HUDEP-2 (cell line): Measurements from ENCODE around the gene PTPRJ.
A peak's percentile ranks its signal among the peaks of the same experiment; 100 is the strongest.
"Not testable (repeated sequence)": the region's sequence is repeated elsewhere in the genome, so short reads cannot be mapped to it uniquely, and the experiment has no call there.

ENCODE experiments used
- DNase-seq, 76 experiments: peaks; one replicate each; lab custom pipeline; 2025; ENCODE audit not compliant: unreplicated experiment in 76 of 76; lab: John Stamatoyannopoulos, UW

The PTPRJ gene

DNA sequence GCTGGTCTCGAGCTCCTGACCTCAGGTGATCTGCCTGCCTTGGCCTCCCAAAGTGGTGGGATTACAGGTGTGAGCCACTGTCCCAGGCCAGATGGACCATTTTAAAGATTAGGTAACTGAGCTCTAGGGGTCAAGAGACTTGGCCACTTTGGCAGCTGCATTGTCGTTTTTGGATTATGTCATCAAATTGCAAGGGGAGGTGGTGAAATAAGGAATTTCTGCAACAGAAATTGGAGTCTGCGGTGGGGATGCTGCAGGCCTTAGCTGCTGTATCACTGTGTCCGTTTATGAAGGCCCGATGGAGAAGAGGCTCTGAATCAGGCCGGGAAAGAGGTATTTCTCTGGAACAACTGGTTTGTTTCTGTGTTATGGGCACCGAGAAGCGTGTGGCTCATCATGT lies 34.6 kb downstream of the PTPRJ start:
- DNase-seq = no peak

DNA sequence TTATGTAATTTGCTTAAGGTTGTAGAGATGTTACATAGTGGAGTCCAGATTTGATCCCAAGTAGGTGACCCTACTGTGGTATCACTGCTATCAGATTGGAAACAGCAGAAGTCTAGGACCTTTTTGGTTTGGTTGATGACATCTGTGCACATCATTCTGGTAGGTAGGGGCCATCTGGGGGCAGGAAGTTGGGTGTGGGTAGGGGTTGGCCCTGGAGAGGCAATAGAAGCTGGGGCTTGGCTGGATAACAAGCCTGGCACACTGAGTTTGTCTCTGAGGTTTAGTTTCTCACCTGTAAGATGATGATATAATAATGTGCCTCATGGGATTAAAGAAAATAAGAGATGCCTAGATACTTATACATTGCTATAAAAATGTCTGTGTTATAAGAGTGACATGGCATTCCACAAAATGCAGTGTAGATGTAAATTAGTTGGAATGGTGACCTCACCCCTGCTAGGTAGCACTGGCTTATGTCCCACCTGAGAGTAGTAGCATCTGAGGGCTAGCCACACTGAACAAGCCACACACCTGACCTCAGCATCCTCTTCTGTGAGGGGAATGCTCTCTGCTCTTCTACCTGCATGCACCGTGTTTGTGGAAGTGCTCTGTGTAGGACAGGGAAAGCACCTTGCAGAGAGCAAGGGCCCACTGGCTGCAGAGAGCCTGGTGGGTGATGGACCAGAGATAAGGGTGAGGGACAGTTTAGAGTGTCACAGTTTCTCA lies 36.9 kb downstream of the PTPRJ start:
- no peak for DNase-seq

DNA sequence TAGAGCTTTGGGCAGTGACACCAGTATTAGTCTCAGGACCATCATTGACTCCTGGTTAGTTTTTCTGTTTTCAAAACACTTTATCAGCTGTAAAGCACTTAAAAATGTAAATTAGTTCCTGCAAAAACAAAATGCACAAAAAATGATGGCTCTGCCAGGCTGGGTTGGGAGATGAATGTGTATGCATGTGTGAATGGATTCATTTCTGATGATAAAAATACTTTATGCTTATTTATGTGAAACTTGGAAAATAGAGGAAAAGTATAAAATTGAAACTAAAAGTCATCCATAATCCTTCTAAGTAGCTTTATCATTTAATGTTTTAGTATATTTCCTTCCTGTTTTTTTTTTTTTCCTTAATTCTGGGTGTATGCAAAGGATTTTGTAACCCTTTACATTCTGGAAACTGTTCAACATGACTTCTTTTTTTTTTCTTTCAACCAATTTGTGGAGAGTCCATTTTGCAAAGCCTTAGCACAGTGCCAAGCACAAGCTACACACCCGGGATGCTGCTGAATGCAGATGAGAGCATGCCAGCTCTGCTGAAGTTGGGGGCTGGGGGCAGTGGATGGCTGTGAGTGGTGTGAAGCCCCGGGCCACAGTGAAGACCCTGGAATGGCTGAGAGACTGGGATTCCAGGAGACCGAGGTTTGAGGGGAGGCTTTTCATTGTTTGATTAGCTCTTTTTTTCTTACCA lies 37.6 kb downstream of the PTPRJ start:
- DNase-seq = no peak

DNA sequence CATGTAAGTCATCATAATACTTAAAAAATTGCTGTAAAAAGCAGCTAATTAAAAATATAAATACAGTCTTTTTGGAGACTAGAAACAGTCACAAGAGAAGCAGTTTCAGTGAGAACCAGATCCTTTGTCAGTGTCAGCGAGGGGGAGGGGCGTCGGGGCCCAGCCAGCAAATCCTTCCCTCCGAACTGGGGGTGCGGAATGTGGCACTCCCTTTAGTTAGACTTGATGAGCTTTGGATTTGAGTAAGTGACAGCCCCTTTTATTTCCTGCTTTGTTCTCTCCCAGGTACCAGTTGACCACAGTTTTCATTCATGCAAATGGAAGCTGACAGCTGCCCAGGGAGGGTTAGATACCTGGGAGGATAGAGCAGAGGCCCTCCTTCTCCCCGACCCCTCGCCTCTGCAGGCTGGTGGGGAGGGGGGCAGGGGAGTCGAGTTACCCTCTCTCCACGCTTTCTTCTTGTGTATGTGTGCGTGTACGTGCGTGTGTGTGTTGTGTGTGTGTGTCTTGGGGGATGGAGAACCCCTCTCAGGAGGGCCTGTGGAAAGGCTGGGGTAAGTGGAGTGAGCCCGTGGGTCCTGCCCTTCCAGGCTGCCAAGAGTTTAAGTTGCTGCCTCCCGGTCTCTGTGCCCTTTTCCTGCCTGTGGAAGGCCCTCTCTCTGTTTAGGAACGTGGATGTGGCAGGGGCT lies 38.3 kb downstream of the PTPRJ start:
- no peak for DNase-seq

DNA sequence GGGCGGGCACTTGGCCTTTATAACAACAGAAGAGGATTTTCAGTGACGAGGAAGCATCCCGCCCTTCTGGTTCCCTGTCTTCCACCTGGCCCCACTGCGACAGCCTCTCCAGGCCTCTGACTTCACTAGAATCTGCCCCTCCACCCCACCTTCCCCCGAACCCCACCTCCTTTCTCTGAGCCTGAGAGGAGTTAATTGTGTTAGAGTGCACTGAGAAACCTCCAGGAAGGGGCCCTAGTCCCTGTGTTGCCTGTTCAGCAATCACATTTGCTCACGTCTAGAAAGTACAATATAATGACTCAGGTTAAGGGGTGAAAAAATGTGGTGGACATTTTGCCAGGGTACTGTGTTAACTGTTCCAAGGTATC lies 38.8 kb downstream of the PTPRJ start:
- no peak for DNase-seq

DNA sequence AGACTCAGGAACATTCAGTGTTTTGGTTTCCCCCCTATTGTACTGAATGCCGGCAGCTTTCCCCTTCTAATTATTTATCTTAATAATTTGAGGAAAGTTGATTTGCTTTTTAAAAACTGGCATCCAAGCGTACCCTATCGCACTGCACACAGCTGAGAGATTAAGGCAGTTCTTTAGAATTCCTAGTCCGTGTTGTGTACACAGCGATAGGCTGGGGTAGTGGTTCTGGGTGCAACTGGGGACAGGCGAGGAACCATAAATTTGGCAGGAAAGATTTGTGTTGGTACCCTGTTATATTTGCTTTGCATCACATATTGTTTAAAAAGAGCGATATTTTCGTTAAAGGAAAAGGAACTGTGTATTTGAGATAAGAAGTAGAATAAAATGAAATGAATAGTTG lies 39.2 kb downstream of the PTPRJ start:
- no peak for DNase-seq

DNA sequence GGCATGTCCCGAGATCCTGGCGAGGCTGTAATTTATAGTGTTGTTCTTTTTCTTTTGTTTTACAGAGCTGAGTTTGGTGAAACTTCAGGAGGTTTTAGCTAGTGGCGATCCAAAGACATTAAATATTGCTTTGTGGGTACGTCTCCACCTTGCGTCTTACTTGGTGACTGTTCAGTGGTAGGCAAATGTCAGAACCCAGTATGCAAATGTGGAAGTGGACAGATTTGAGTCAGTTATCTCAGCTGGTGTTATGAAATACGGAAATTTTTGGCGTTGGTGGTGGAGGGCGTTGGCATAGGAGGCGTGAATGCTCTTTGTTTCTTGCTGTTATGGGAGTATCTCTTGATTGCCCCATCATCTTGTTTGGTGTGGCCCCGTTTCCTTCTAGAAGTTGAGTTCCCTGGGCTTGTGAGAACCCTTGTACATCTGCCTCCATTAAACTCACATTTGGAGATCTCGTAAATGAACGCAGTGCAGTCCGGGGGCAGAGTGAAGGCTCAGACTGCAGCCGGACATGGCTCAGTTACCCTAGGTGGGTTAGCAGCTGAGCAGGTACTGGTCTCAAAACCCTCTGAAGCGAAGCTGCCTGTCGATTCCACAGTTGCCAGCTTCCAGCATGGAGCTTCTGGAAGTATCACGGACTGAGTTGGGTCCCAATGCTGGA lies 39.9 kb downstream of the PTPRJ start:
- DNase-seq = peak in 7 of 76 experiments; percentile 7 to 33 (median 12)

DNA sequence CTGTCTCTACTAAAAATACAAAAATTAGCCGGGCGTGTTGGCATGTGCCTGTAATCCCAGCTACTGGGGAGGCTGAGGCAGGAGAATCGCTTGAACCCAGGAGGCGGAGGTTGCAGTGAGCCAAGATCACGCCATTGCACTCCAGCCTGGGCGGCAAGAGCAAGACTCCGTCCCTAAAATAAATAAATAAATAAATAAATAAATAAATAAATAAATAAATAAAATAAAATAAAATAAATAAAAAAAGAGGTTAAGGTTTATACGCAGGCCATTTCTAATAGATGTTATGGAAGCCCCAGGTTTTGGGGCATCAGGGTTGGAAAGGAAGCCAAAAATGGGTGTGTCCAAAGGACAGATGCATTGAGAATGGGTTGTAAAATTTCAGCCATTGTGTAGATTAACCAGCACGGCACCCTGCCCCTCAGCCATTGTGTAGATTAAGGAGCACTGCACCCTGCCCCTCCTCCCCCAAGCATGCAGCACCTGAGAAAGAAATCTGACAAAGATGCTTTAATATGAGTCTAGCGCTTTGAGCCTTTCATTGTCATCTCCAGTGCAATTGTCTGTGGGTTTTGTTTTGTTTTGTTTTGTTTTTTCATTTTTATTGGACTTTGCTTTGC lies 41.0 kb downstream of the PTPRJ start:
- not testable (repeated sequence) for DNase-seq

DNA sequence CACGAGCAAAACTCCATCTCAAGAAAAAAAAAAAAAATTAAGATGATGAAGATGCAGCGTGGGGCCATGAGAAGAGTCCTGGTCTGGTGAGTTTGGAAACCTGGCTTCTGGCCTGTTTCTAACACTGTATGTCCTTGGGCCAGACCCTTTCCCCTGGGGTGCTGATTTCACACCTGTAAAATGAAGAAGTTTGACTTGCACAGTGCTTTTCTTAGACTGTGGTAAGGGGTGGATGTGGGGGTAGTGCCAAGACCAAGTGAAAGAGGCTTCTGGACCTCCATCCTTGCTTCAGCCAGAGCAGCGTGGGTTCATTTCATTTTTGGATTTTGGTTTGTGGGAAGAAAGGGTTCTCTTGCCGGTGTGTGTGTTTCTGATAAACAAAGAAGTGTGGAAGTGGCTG lies 42.1 kb downstream of the PTPRJ start:
- DNase-seq = no peak

DNA sequence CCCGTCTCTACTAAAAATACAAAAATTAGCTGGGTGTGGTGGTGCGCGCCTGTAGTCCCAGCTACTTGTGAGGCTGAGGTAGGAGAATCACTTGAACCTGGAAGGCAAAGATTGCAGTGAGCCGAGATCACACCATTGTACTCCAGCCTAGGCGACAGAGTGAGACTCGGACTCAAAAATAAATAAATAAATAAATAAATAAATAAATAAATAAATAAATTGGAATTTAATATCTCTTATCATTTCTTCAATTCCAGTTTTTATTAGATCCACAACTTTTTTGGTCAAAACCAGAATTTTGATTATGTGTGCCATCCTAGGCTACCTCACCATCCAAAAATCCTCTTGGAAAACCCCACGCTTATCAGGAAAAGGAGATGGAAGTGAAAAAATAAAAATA lies 43.2 kb downstream of the PTPRJ start:
- DNase-seq = not testable (repeated sequence)

DNA sequence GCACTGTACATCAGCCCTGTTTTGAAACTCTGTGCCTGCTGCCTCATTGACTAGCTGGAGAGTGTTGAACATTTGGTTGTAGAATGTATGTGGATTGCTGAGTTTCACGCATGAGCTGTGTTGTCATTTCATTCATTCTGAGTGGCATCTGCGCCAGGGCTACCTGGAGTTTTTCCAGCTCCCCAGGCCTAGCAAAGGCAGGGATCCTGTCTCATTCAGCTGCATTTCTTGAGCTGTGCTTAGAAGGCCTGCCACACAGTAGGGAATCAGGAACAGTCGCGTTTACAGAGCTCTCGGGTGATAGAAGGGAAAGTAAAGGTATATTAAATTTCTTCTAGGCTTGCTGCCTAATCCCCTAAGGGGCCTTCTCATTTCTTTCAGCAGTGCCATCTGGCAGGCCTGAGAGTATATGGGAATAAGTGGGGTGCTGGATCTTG lies 44.3 kb downstream of the PTPRJ start:
- DNase-seq = no peak

DNA sequence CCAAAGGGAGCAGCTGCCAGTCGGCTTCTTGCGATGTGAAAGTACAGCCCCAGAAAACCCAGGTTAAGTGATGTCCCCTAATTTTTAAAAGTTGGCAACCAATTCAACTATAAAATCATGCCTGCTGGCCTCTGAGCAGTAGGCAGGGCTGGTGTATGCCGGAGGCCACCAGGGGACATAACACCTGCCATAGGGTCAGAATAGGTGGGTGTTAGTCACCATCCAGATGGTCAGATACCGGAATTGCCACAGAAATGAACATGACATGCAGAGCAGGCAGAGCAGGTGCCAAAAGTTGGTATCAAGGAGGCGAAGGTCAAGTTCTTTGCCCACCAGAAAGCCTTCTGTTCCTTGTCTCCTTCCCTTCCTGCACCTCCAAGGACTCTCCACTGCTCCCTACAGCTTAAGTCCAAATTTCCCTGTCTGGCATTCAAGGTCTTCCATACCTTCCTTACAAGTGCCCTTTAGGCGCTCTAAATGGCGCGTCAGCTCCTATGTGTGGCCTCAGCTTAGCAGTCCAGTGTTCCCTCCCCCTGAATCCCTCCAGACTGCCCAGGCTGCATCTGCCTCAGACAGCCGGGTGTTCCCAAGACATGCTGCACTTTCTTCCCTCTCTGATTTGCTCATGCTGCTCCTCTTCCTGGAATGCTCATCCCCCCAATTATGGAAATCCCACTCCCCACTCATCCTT lies 45.1 kb downstream of the PTPRJ start:
- DNase-seq = no peak

DNA sequence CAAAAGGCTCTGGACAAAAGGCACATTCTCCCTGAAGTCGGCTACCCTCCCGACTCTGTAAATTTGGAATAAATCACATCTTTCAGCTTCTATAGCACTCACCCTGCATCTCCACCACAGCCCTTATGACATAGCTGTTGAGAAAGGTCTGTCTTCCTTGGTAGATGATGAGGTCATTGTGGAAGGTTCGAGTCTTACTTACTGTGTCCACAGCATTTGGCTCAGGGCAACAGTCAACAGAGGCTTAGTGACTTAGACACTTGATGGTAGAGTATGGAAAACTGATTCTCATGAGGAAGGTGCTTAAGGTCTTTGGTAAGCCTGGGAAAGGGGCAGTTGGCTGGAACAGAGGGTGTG lies 45.6 kb downstream of the PTPRJ start:
- no peak for DNase-seq

DNA sequence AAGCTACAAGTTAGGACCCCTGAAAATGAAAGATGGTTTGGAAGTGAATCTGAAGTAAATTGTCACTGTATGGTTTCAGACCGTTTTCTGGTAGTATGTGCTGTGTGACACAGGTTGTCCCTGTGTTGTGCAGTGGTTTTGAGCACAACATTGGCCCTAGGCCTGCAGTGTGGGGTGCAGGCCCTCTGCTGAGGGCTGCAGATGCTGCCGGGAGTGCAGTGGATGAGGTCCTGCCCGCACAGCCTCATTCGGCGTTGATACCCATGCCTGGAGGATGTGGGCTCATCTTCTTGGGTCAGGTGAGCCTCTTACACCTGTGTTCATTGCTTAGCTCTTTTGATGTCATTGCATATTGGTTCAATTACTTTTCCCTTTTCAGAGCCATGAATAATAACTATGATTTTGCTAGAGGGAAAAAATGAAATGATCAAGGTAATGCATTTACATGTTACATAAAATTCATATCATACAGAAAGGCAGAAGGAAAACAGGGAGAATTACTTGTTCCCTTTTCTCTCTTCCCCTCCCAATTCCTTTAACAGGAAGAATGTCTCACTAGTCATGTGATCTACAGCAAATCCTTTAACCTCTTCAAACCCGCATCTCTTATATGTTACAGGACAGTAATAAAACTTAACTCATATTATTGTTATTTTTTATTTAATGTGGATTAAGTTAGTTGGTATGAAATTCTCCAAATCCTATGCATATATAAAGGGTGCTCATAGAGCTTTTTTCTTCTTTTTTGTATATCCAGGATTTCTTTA lies 48.7 kb downstream of the PTPRJ start:
- no peak for DNase-seq

DNA sequence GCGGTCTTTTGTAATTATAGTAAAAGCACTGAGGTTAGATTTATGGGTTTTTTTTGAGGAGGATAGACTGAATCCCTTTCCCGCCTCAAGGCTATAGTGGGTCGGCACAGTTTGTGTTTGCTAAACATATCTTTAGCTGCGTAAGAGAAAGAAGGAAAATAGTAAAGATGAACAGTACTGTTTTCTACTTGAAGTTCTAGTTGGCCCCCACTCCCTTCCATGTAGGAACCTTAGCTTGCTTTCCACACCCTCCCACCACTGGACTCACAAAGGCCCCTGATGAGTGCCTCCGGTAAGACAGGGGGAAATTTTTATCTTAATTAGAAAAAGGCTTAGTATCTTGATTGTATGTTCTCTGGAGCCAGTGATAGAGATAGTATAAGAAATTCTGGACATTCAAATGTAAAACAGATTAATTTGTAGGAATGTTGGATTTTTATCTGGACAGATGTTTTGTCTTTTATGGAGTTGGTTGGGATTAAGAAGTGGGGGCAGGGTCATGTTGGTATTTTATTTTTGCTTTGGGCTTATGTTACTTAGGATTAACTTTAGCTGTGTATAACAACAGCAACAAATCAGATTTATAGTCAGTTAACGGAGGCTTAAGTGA lies 49.4 kb downstream of the PTPRJ start:
- DNase-seq = no peak

DNA sequence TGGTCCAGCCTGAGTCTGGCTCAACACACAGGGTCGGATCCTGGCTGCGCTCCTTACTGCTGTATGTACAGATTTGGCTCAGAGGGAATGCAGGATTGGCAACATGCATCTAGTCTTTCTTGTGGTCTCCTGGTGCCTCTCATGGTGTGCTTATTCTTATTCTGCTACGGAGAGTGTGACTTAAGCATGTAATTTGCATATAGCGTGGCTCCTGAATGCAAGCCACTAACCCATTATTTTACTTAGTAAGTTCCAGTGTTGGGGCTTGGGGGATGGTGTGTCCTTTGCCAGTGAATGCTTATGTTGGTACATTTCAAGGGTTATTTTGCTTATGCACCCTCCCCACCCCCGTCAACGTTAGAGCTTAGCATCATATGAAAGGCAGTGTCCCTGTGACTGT lies 51.2 kb downstream of the PTPRJ start:
- DNase-seq = no peak

DNA sequence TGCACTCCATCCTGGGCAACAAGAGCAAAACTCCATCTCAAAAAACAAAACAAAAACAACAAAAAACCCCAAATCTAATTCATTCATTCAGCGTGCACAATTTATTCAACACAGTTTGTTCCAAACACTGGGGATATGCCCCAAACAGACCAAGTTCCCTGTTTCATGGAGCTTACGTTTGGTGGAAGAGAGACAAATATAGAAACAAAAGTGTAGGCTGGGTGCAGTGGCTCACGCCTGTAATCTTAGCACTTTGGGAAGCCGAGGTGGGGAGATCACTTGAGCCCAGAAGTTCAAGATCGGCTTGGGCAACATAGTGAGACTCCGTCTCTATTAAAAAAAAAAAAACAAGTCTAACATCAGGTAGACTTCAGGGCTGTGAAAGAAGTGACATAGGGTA lies 52.4 kb downstream of the PTPRJ start:
- no peak for DNase-seq

DNA sequence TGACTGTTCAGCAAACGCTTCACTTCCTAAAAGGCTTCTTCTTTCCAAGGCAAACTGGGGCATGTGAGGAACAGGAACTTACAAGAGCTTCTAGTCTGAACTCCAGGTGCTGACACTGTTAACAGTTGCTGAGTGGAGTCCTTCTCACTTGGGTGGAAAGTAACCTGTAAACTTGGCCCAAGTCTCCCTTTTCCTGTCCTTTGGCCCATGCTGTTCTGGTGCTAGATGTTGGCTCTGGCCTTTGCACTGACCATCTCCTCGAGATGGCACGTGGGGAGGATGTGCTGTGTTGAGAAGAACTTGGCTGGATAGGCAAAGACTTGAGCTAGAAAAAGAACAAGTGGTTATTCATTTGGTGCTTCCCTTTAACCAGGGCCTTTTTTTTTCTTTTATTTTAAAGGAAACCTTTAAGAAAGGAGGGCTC lies 53.6 kb downstream of the PTPRJ start:
- DNase-seq = no peak
